ENCODE results near the gene BLID.

Gene BLID

GRCh38 chr11:122098261-122098980 is 17.6 kb downstream of the BLID start:
- DNase-seq (ENCODE audit: low read depth) = no peak
- no peak for TF ChIP-seq CTCF (IDR thresholded peaks at IDR 0.05; ENCODE audit: control insufficient read depth, insufficient read depth, low read depth, low read length, missing control alignments)
- H3K4me3 ChIP-seq (ENCODE audit: control insufficient read depth, low read depth, low read length) = peak overlapping the region; percentile 69

- TF ChIP-seq CTCF (IDR thresholded peaks at IDR 0.05; ENCODE audit: control insufficient read depth, insufficient read depth, low read depth, low read length, missing control alignments) = no peak
- no peak for DNase-seq (ENCODE audit: low read depth)
- peak overlapping the region; percentile 69 for H3K4me3 ChIP-seq (ENCODE audit: control insufficient read depth, low read depth, low read length)
Measured at GRCh38 chr11:122097419-122098001, 18.5 kb downstream of the BLID start.

GRCh38 chr11:122096272-122097112 is 19.5 kb downstream of the BLID start:
- no peak for DNase-seq (ENCODE audit: low read depth)
- TF ChIP-seq CTCF (IDR thresholded peaks at IDR 0.05; ENCODE audit: control insufficient read depth, insufficient read depth, low read depth, low read length, missing control alignments) = no peak
- peak overlapping the region; percentile 69 for H3K4me3 ChIP-seq (ENCODE audit: control insufficient read depth, low read depth, low read length)

GRCh38 chr11:122095681-122096262 is 20.2 kb downstream of the BLID start:
- TF ChIP-seq CTCF (IDR thresholded peaks at IDR 0.05; ENCODE audit: control insufficient read depth, insufficient read depth, low read depth, low read length, missing control alignments) = no peak
- DNase-seq (ENCODE audit: low read depth) = no peak
- peak overlapping the region; percentile 20 for H3K4me3 ChIP-seq (ENCODE audit: control insufficient read depth, low read depth, low read length)

GRCh38 chr11:122094836-122095235 is 21.2 kb downstream of the BLID start:
- no peak overlapping the region for H3K4me3 ChIP-seq (ENCODE audit: control insufficient read depth, low read depth, low read length)
- no peak for DNase-seq (ENCODE audit: low read depth)
- TF ChIP-seq CTCF (IDR thresholded peaks at IDR 0.05; ENCODE audit: control insufficient read depth, insufficient read depth, low read depth, low read length, missing control alignments) = no peak

GRCh38 chr11:122093731-122094275 is 22.2 kb downstream of the BLID start:
- DNase-seq (ENCODE audit: low read depth) = no peak
- H3K4me3 ChIP-seq (ENCODE audit: control insufficient read depth, low read depth, low read length) = no peak overlapping the region; the same call in 1 of the 2 replicates
- TF ChIP-seq CTCF (IDR thresholded peaks at IDR 0.05; ENCODE audit: control insufficient read depth, insufficient read depth, low read depth, low read length, missing control alignments) = no peak

Data from AG09309 (cell line).